NCI-H82 (cell line): Measurements from ENCODE around the gene BMP7.
A peak's percentile ranks its signal among the peaks of the same experiment; 100 is the strongest.
"Not testable (repeated sequence)": the region's sequence is repeated elsewhere in the genome, so short reads cannot be mapped to it uniquely, and the experiment has no call there.

Experiments
- DNase-seq: peaks from one replicate; lab custom pipeline; 2025; lab: John Stamatoyannopoulos, UW

The BMP7 gene

GRCh38 chr20:57287901-57288300 lies 21.5 kb upstream of the BMP7 start:
- DNase-seq, result no peak

- DNase-seq, result no peak
Measured at GRCh38 chr20:57287007-57287880, 20.8 kb upstream of the BMP7 start.

- DNase-seq, result no peak
Measured at GRCh38 chr20:57283860-57284259, 17.4 kb upstream of the BMP7 start.

- DNase-seq, result no peak
Measured at GRCh38 chr20:57282670-57283361, 16.4 kb upstream of the BMP7 start.

DNA sequence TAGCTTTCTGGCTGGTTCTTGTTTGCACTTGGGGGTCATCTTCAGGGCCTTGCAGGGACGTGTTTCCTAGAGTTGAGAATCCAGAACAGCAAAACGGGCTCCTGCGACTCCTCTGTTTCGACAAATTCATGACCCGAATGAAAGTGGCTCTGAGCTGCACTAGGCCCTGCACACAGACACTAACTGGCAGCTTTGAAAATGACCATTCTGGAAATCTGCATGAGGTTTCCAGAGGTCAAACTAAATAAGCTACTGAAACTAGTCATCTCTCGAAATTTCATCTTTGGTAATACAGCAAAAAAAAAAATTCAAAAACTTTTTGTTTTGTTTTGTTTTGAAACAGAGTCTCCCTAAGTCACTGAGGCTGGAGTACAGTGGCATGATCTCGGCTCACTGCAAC lies 15.5 kb upstream of the BMP7 start:
- DNase-seq, result no peak

DNA sequence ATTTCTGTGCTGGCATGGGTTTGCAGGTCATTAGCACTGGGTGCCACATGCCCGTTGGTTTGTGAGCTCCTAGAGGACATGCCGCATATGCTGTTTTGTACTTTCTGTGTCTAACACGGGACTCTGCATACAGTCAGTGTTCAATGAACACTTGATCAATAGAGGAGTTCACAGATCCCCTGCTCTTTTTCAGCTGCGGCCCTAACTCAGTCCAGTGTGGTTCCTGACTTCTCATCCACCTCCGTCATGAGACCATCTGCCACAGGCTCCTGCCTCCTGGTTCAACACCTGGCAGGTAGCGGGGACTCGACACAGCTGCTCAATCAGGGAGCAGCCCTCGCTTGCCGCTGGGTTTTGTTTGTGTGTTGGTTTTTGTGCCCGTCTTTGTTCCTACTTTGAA lies 13.8 kb upstream of the BMP7 start:
- DNase-seq, result no peak

DNA sequence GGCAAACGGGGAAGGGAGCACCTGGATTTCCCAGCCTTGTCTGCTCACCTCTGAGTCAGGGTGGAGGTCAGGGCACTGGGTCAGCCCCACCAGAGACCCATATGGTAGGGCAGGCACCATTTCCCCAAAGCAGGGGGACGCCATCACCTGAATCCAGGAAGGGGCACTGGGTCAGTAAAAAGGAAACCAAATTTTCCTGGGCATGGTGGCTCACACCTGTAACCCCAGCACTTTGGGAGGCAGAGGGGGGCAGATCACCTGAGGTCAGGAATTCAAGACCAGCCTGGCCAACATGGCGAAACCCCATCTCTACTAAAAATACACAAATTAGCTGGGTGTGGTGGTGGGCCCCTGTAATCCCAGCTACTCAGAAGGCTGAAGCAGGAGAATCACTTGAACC lies 13.1 kb upstream of the BMP7 start:
- not testable (repeated sequence) for DNase-seq

DNA sequence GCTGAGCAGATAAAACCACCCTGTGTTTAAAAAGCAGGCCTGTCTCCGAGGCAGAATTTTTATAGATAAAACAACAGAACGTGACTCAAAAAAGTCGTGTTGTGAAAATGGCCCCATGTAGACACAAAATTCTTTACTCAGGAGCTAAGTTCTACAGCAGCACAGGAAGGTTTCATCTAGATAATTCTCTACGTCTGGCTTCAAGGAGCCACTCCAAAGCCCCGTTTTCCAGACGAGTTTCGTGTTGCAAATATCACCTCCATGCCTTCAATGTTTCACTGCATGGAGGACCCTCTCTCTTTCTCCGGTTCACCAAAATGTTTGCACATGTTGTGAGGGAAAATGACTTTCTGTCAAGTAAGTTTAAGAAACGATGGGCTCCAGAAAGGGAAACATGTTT lies 12.0 kb upstream of the BMP7 start:
- no peak for DNase-seq

GRCh38 chr20:57277398-57278105 lies 11.1 kb upstream of the BMP7 start:
- no peak for DNase-seq

DNA sequence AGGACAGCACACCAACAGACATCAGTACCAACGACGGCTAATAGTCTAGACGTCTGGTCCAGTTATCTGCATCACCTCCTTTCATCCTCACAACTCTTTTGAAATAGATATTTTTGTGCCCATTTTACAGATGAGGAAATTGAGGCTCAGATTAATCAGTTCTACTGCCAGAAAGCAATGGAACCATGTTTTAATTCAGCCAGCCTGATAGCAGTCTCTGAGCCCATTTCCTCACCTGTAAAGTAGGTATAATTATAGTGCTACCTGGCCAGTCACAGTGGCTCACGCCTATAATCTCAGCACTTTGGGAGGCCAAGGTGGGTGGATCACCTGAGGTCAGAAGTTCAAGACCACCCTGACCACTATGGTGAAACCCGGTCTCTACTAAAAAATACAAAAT lies 9.8 kb upstream of the BMP7 start:
- no peak for DNase-seq

DNA sequence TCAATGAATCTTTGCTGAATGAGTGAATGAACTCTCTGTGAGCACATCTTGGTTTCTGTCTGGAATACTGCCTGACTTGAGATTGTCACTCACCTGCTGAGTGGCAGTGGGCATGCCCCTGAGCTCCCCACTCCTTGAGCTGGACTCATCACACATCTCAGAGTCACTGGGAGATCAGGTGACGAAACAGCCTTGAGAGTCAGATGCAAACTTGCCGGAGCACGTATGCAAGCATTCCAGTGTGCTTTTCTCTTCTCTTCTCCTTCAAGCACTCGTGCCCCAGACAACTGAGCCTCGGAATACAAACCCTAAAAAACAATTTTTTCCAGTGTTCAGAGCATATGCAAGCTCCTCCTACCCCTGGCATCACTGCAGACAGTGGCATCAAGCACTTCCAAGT lies 9.4 kb upstream of the BMP7 start:
- no peak for DNase-seq

- DNase-seq, result no peak
Measured at GRCh38 chr20:57275334-57275733, 8.9 kb upstream of the BMP7 start.

GRCh38 chr20:57274846-57275245 lies 8.4 kb upstream of the BMP7 start:
- no peak for DNase-seq

GRCh38 chr20:57274299-57274698 lies 7.9 kb upstream of the BMP7 start:
- DNase-seq, result no peak

GRCh38 chr20:57272883-57273535 lies 6.6 kb upstream of the BMP7 start:
- peak; percentile 21 for DNase-seq

DNA sequence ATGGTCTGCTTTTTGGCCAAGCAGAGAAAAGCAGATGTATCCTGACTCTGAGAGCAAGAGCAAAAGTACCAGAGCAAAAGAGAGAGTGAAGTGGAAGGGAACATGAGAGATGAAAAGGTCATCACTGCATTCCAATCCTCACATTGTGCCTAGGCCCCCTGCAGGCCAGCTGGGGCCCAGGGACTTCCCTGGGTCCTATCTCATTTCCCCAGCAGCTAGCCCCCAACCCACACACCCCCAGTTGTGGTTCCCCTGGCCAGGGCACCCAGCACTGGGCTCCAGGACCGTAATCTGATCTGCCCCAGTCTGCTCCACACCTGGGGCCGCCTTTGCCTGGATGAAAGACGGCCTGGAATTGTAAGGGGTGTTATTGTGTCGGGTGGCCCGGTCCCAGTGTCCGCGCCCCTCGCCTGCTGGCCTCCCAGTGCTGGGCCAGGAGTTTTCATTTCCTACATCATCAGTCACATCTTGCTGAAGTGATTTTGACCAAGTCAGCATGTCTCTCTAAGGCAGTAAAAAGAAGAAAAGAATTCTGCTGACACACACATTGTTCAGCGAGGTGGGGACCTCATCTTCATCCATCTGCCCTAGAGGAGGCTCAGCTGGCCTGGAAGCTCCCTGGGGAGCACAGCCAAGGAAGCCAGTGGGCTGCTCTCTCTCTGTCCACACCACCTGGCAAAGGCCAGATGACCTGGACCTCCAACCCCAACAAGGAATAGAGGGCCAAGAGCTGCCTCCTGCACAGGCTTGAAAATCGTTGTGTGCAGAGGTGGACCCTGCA lies 4.0 kb upstream of the BMP7 start:
- DNase-seq, result no peak

DNA sequence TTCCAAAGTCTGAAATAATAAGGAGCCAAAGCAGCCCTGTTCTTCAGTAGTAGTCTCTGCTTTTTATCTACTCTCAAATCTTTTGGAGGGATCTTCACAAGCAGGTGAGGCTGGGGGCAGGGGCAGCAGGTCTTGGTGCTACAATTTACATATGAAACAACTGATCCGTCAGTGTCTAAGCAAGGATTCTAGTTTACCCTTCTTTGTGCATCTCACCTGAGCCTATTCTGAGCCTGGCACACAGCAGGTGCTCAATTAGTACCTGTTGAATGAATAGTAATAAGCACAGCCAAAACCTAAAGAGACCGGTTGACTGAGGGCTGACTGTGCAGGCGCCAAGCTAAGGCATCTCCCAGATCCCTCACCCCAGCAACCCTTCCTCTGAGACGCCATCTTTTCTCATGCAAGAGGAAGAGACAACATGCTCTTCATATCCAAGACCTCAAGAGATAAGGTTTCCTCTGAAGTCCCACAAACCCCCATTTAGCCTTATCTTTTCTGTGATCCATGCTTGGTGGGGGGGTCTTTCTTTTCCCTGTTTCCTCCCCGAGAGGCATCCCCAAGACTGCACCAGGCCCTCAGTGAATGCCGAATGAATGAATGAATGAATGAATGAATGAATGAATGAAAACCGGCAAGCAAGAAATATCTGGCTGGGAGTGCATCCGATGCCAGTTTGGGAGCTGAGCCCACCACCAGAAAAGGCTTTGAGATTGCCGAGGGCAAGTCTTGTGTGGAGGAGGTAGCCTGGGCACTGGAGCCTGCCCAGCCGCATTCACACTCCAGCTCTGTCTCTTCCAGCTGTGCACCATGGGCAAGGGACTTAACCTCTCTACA lies 2.9 kb upstream of the BMP7 start:
- DNase-seq, result no peak

GRCh38 chr20:57268399-57269076 lies 2.1 kb upstream of the BMP7 start:
- DNase-seq, result no peak

- no peak for DNase-seq
Measured at GRCh38 chr20:57267158-57267821, 849 bp upstream of the BMP7 start.

GRCh38 chr20:57265997-57266290 lies 497 bp downstream of the BMP7 start:
- no peak for DNase-seq
